EL (cell line): ENCODE data around the gene CSE1L.
A peak's percentile ranks its signal among the peaks of the same experiment; 100 is the strongest.
"Not testable (repeated sequence)": the region's sequence is repeated elsewhere in the genome, so short reads cannot be mapped to it uniquely, and the experiment has no call there.

Experiments used
- DNase-seq: peaks from one replicate; pipeline ENCODE4 v3.0.0-alpha.2; 2016

The CSE1L gene, protein sequence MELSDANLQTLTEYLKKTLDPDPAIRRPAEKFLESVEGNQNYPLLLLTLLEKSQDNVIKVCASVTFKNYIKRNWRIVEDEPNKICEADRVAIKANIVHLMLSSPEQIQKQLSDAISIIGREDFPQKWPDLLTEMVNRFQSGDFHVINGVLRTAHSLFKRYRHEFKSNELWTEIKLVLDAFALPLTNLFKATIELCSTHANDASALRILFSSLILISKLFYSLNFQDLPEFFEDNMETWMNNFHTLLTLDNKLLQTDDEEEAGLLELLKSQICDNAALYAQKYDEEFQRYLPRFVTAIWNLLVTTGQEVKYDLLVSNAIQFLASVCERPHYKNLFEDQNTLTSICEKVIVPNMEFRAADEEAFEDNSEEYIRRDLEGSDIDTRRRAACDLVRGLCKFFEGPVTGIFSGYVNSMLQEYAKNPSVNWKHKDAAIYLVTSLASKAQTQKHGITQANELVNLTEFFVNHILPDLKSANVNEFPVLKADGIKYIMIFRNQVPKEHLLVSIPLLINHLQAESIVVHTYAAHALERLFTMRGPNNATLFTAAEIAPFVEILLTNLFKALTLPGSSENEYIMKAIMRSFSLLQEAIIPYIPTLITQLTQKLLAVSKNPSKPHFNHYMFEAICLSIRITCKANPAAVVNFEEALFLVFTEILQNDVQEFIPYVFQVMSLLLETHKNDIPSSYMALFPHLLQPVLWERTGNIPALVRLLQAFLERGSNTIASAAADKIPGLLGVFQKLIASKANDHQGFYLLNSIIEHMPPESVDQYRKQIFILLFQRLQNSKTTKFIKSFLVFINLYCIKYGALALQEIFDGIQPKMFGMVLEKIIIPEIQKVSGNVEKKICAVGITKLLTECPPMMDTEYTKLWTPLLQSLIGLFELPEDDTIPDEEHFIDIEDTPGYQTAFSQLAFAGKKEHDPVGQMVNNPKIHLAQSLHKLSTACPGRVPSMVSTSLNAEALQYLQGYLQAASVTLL

DNA sequence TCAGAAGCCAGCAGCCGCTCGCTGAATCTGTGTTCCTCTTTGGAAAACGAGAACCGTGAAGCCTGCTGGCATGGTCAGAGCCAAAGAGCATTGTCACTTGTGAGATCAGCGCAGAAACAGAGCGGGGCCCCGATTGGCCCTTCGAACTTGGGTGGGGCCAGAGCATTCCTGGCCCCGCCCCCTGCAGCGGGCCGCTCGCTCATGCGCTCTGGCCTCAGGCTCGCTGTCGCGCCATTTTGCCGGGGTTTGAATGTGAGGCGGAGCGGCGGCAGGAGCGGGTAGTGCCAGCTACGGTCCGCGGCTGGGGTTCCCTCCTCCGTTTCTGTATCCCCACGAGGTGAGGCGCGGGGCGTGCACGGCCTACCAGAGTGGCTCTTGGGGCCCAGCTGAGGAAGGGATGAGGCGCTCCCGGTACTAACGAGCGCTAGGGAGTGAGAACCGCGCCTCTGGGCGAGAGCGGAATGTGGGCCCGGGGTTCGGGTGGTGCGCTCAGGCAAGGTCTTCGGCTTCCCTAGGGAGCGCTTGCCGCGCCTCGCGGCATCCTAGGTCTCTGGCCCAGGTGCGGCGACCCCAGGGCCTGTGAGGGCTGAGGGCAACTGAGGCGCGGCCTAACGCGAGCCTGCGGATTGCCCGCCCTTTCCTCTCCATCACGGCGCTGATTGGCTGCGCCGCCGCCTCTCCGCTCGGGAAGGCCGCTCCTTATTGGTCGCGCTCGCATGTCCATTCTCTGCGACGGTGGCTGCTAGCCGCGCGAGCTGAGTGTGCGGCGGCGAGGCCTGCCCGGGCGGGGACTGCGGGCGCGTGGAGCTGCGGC, at the start of gene CSE1L:
CSE1L (plus strand) TSS at position 226 of the 814 bp plus-strand sequence. CDS start 12,152 bp downstream, outside the sequence.
- peak; percentile 96 for DNase-seq

DNA sequence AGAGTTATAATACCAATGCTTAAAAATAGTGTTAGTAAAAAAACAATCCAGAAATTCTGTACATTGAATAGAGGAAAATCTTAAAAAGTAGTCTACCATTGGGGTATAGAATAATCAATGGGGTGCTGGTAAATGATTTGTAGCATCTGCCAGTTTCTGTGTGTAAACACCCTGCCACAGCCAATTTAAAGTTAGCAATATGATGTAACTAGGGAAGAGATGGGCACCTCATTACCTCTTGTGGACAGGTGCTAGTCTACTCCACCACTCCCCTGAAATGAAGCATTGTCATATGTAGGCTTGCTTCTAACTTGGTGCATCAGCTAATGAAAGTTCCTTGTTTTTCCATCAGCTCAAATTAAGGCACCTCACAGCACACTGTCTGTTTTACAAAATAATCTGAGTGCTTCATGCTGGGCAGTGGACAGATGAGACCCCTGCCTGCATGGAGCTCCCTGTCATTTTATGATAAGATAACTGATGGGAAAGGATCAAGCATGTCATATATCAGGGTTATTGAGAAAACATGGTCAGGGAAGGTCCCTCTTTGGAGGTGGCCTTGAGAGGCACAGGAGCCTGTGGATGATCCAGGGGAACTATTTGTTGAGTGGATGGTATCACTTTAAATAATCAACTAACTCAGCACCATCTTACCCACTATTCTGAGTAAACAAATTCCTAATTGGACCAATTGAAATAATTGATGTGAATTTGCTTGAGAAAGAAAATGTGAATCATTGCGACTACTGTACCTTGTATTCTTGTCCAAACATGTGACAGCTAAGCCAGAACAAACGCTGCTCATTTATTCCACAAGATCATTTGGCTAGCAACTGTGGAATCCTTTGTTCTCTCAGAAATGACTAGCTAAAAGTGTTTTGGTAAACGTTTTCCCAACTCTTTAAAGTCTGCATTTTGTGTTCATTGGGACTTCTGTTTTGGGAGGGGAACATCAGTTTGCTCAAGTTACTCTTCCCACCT, 45.9 kb upstream of the CSE1L start:
- DNase-seq = no peak

DNA sequence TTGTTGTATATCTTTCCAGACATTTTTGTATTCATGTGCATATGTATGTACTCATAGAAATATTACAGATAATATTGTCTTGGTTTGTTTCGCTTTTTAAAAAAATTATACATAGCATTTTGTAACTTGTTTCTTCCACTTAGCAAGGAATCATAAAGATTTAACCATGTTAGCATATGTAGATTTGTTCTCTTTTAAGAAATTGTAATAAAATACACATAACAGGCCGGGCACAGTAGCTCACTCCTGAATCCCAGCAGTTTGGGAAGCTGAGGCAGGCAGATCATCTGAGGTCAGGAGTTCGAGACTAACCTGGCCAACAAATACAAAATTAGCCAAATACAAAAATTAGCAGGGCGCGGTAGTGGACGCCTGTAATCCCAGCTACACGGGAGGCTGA, 44.4 kb upstream of the CSE1L start:
- DNase-seq = no peak

DNA sequence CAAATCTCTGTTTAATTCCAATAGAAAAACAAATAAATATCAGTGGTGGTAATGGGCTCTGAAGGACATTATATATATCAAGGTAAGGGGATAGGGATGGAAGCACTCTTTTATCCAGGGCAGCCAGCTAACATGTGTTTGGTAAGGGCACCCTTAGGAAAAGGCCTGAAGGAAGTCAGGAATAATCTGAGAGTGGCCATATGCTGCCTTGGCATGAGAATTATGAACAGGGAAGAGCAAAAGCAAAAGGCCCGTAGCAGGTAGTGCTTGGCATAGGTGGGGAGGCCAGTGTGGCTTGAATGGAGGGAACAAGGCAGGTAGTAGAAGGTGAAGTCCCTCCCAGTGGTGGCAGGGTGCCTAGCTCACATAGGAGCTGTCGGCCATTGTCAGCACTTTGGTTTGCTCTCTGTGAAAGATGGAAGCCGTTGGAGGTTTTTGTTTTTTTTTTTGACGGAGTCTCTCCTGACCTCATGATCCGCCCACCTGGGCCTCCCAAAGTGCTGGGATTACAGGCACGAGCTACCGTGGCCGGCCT, 39.6 kb upstream of the CSE1L start:
- DNase-seq = no peak

DNA sequence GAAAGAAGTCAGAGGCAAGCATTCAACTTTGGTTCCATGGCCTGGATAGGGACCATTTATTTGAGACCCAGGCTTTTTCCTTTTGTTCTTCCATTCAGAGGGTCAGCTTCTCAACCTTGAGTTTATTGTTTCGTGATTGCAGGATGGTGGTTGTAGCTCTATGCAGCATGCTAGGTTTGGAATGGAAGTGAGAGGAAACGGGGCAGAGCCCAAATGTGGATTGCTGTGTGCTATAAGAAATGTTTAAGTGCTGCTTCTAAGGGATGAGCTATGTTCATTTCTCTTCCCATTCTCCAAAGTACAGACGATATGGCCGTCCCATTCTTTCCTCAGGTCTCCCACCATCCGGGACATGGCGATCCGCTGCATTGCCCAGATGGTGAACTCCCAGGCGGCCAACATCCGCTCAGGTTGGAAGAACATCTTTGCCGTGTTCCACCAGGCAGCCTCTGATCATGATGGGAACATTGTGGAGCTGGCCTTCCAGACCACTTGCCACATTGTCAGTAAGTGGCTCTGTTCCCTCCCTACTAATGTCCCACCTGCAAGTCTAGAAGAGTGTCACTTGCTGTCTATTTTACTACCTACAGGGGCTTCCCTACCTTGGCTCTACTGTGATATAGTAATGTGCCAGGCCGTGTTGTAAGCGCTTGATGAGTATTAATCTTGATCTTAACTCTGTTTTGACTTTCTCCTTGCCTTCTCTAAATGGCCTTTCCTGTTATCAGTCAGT, 36.0 kb upstream of the CSE1L start:
- no peak for DNase-seq

DNA sequence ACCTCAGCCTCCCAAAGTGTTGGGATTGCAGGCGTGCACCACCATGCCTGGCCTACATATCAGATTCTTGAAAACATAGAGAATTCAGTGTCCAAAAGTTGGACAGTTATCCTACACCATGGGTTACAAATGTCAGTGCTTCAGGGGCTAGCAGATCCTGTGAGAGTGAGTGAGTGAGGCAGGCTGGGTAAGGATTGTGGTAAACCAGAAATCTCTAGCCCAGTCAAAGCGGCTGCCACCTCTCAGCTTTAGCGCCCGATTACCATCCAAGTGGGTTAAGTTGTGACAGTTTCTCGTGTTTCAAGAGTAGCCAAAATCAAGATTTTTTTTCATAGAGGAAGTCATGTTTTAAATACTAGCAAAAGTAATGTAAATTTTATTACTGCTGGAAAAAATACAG, 21.9 kb upstream of the CSE1L start:
- DNase-seq = no peak

DNA sequence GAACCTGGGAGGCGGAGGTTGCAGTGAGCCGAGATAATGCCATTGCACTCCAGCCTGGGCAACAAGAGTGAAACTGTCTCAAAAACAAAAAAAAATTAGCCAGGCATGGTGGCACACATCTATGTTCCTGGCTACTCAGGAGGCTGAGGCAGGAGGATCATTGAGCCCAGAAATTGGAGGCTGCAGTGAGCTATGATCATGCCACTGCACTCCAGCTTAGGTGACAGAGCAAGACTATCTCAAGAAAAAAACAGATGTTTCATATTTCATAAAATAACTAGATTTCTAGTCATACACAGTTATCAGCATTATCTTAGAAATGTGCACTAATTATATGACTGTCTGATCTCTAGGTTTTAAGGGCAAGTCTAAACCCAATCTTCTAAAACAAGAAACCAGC, 17.9 kb upstream of the CSE1L start:
- DNase-seq = not testable (repeated sequence)

DNA sequence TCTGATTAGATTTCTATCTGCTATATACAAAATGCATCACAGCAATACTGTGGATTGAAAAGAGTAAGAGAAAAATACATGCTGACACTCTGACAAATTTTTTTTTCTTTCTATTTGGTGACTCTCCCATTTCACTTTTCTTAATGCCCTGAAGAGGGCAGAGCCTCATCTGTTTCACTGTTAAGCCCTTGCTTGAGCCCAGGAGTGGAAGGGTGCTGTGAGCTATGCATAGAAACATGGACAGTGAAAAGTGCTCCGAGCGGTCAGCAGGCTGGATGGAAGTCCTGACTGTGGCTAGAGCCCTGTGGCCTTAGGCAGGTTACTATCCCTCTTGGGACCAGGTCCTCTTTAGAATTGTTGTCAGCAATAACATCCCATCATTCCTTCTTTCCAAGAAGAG, 17.4 kb upstream of the CSE1L start:
- peak; percentile 33 for DNase-seq

DNA sequence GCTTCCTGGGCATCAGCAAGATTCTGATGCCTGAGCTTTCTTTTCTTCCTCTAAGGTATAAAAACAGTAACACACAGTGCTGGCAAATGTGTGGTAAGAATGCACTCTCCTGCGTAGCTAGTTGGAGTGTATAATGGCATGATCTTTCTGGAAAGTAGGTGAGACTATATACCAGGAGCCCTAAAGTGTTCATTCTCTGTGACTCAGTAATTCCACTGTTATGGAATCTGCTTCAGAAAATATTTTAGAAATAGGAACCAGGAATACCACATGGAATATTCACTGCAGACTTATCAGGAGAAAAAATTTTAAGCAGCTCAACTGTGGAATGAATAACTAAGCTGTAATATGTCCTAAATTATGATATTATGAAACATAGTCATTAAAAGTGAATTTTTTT, 16.9 kb upstream of the CSE1L start:
- no peak for DNase-seq

DNA sequence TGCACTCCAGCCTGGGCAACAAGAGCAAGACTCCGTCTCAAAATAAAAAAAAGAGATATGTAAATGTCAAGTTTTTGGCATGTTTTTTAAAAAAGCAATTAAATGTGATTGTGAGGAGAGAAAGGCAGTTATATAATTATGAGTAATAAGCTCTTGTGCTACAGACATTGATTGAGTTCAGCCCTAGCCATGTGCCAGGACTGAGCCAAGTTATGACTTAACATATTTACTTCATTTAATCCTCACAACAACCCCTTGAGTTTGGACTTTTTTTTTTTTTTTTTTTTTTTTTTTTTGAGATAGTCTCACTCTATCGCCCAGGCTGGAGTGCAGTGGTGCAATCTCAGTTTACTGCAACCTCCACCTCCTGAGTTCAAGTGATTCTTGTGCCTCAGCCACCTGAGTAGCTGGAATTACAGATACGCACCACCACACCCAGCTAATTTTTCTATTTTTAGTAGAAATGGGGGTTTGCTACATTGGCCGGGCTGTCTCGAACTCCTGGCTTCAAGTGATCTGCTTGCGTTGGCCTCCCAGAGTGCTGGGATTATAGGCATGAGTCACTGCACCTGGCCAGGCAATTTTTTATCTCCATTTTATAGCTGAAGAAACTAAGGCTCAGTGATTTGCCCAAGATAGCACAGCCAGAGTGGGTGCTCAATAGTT, 15.0 kb upstream of the CSE1L start:
- no peak for DNase-seq

DNA sequence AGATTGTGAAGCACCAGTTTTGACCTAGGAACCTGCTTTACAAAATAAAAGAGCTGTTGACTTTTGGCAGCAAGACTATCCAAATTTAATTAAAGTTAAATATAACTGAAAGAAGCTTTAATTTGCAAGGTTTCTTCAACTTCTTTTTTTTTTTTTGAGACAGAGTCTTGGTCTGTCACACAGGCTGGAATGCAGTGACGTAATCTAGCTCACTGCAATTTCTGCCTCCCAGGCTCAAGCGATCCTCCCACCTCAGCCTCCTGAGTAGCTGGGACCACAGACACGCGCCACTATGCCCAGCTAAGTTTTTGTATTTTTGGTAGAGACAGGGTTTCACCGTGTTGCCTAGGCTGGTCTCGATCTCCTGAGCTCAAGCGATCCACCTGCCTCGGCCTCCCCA, 13.7 kb upstream of the CSE1L start:
- no peak for DNase-seq

DNA sequence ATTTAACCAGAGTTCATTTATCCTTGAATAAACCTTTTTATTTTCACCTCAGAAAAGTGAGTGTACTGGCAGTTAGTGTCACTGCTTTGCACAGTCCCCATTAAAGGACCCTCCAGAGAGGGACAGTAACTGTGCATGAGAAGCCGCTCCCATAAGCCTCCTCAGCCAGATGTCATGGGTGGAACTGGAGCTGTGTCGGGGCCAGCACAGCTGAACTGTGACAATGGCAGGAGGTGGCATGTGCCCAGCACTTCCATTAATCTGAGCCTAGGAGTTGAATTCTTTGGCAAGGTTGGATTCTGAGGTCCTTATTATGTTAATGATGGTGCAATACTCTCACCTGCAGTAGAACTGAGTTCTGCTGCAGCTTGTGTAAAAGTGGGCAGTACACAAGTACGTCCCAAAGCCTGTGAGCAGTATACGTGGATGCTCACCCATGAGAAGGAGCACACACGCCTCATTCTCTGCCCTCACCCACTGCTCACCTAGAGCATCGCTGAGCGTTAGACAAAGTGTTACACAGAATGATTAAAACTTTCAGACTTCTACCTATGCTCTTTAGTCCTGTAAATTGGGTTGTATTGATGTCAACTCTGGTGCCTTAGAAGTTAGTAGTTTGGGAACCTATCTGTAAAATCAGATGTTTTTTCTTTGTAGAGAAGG, 11.9 kb upstream of the CSE1L start:
- DNase-seq = no peak

DNA sequence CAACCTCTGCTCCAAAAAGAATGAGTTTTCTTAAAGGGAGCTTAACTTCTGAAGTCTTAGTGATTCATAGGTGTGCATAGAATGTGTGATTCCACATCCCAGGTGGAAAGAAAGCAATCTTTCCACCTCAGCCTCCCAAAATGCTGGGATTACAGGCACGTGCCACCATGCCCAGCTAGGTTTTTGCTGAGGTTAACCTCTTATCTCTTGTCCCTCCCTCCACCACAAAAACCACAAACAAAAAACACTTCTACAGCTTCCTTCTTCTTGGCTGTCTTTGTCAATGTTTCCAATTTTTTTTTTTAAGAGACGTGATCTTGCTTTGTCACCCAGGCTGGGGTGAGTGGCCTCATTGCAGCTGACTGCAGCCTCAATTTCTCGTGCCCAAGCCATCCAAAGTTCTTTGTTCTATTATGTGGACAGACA, 8.1 kb upstream of the CSE1L start:
- no peak for DNase-seq

DNA sequence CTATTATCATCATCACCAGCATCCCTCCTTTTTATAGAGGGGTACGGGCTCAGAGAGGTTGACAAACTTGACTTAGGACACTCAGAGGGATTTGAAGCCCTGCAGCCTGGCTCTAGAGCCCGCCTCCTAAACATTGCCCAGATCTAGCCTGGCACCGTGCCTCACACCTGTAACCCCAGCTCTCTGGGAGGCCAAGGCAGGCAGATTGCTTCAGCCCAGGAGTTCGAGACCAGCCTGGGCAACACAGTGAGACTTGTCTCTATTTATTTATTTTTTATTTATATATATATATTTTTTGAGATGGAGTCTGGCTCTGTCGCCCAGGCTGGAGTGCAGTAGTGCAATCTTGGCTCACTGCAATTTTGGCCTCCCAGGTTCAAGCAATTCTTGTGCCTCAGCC, 6.3 kb upstream of the CSE1L start:
- no peak for DNase-seq

DNA sequence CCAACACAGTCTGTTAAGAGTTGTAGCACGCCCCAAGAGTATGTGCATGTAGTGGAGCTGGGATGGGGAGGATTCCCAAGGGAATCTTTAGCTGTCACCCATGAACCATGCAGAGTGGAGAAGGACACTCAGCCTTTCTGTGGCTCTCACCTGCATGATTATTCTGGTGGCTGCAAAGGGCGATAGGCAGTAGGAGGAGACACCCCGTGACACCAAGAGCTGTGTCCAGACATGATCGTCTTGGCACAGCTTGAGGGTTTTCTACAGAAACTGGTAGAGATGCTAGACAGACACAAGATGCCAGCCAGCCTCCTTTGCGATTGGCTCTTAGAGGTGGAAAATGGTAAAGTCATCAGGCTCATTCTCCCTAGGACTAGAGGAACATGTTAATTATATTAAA, 3.1 kb upstream of the CSE1L start:
- no peak for DNase-seq

DNA sequence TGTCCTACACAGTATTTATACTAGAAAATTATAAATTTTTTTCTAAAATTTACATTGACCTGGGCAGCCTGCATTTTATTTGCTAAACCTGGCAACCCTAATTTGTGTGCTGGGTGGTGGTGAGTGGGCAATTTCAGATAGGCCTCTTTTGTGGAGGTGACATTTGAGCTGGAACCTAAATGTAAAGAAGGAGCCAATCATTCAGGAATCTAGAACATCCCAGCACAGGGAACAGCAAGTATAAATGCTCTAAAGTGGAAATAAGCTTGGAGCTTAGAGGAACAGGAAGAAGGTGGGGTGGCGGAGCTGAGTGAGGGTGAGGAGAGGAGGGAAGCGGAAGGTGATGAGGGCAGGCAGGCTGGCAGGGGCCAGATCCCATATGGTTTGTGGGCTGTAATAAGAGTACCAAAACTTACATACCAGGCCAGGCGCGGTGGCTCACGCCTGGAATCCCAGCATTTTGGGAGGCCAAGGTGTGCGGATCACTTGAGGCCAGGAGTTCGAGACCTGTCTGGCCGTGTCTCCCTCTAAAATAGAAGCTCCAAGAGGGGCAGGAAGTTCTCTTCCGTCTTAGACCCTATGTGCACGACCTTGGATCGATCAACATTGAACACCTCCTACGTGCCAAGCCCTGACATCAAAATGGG, 549 bp upstream of the CSE1L start:
- DNase-seq = peak; percentile 13

DNA sequence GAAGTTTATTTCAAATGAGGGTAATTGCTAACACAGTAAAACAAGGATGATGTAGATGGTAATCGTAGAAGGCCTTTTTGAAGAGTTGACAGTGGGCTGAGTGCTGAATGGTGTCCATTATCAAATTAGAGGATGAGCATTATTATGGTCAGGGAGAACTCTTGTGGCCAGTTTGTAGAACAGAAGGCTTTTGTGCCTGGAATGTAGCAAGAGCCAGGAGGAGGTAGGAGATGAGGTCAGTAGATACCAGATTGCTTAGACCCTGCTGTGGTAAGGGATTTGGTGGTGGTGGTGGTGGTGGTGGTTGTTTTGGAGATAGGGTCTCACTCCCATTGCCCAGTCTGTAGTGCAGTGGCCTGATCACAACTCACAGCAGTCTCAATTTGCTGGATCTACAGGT, 6.2 kb downstream of the CSE1L start:
- peak; percentile 17 for DNase-seq

DNA sequence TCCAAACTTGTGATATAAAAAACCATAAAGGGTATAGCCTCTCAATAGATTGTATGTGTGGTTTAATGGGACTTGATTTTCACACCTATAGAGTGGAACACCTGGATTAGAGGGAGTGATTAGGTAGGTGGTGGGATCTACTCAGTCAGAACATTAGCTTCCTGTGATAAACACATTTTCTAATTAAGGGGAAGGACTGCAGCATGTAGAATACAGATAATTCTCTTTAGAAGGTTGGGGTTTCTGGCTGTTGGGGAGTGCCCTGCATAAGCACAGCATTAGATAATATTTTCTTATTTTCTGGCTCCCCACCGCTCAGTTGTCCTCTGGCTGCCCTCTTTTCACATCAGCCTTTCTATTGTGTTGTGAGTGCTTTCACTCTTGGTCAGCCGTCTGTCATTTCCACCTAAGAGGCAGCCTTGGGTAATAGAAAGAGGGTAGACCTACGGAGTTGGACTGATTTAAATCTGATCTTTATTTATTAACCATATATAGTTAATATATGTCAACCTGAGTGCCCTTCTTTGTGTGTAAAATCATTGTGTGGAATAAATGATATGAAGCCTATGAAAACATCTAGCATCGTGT, 8.0 kb downstream of the CSE1L start:
- DNase-seq = no peak

DNA sequence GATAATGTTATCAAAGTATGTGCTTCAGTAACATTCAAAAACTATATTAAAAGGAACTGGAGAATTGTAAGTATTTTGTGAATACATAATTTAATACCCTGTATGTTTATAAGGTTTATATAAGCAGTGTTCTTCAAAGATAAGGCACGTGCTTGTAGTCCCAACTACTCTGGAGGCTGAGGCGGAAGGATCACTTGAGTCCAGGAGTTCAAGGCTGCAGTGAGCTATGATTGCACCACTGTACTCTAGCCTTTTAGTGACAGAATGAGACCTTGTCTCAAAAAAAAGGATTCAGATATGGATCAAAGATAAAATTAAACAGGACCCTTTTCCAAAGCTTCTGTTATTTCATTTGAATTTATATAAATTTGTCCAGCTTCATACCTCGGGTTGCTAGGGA, 17.2 kb downstream of the CSE1L start:
- DNase-seq = no peak
